H1 (cell line): Measurements from ENCODE around the gene NEU4. TPM values are rescaled to one million over a fixed set of nuclear protein-coding genes. Genes with fewer than 3 reads are reported as not detected.

Experiments used
- CTCF ChIA-PET: fragments of 300-600 bp; sonication (Branson Sonifier 250); formaldehyde crosslinking; loops from one replicate; lab custom pipeline; 2021; ENCODE audit not compliant: partially characterized antibody; lab: Charles Lee
- POLR2A ChIA-PET: fragments of 300-600 bp; sonication (Branson Sonifier 250); formaldehyde crosslinking; loops from one replicate; lab custom pipeline; 2021; ENCODE audit warnings: inconsistent platforms; ENCODE audit not compliant: partially characterized antibody; lab: Charles Lee
- DNase-seq, 2 experiments: peaks; one replicate each; pipeline versions ENCODE4 v3.0.0 to v3.0.0-alpha.2; 2010 to 2022; ENCODE audit warnings: low spot score in 2 of 2, low read depth in 1 of 2, mixed read lengths in 1 of 2
- FAIRE-seq: peaks from 2 replicates; lab custom pipeline; 2011; peaks lifted over from hg19 to GRCh38; lab: Jason Lieb, UNC
- H2AFZ ChIP-seq: 2 replicates; pipeline ENCODE4 v1.8.1; 2012; ENCODE audit warnings: low read length, inconsistent platforms
- H2AK5ac ChIP-seq: 2 replicates; pipeline ENCODE4 v1.6.1; 2013; ENCODE audit warnings: low read depth, low read length
- H2BK120ac ChIP-seq: replicated peaks from 2 replicates; pipeline ENCODE3; 2013; ENCODE audit warnings: low read depth, low read length, inconsistent platforms
- H2BK12ac ChIP-seq: 2 replicates; pipeline ENCODE4 v1.6.1; 2013; ENCODE audit warnings: low read depth, low read length
- H2BK15ac ChIP-seq: 2 replicates; pipeline ENCODE4 v1.6.1; 2013; ENCODE audit warnings: low read length
- H2BK20ac ChIP-seq: 2 replicates; pipeline ENCODE4 v1.6.1; 2013; ENCODE audit warnings: low read length
- H2BK5ac ChIP-seq: 2 replicates; pipeline ENCODE4 v1.6.1; 2013; ENCODE audit warnings: low read depth, low read length
- H3K14ac ChIP-seq: 2 replicates; pipeline ENCODE4 v1.6.1; 2013; ENCODE audit warnings: inconsistent platforms; ENCODE audit not compliant: insufficient read length
- H3K18ac ChIP-seq: 2 replicates; pipeline ENCODE4 v1.6.1; 2013; ENCODE audit warnings: low read length; ENCODE audit errors: extremely low read depth
- H3K23ac ChIP-seq: 2 replicates; pipeline ENCODE4 v1.6.1; 2013; ENCODE audit warnings: inconsistent platforms; ENCODE audit not compliant: insufficient read length
- H3K23me2 ChIP-seq: 2 replicates; pipeline ENCODE4 v1.6.1; 2013; ENCODE audit warnings: low read depth, low read length
- H3K27ac ChIP-seq: 2 replicates; pipeline ENCODE4 v1.6.1; 2011; ENCODE audit warnings: low read depth, low read length, inconsistent platforms
- H3K27me3 ChIP-seq, 4 experiments: replicated peaks in 1 of 4; 1 replicate in 1 of 4; 2 replicates in 3 of 4; pipeline versions ENCODE4 v1.6.1 to v1.8.1; 2011 to 2013; ENCODE audit warnings: low read length in 3 of 4, mild to moderate bottlenecking in 3 of 4, inconsistent platforms in 2 of 4, mixed read lengths in 2 of 4, moderate library complexity in 1 of 4; ENCODE audit not compliant: control insufficient read depth in 3 of 4, insufficient read depth in 3 of 4; ENCODE audit errors: extremely low read depth in 1 of 4
- H3K36me3 ChIP-seq, 4 experiments: 2 replicates each; pipeline versions ENCODE4 v1.6.1 to v1.8.1; 2011 to 2013; ENCODE audit warnings: mild to moderate bottlenecking in 4 of 4, low read length in 3 of 4, moderate library complexity in 2 of 4, control low read depth in 1 of 4, inconsistent platforms in 1 of 4; ENCODE audit not compliant: insufficient read depth in 4 of 4, control insufficient read depth in 2 of 4
- H3K4ac ChIP-seq: replicated peaks from 2 replicates; pipeline ENCODE3; 2013; ENCODE audit warnings: low read length, low read depth, mixed read lengths, inconsistent platforms; ENCODE audit not compliant: insufficient read length
- H3K4me1 ChIP-seq, 4 experiments: replicated peaks in 1 of 4; 1 replicate in 1 of 4; 2 replicates in 3 of 4; pipeline versions ENCODE4 v1.6.1 to v1.8.1; 2011 to 2013; ENCODE audit warnings: low read length in 3 of 4, inconsistent platforms in 2 of 4, mixed read lengths in 1 of 4; ENCODE audit not compliant: insufficient read depth in 4 of 4, control insufficient read depth in 3 of 4
- H3K4me2 ChIP-seq, 2 experiments: 2 replicates each; pipeline versions ENCODE4 v1.6.1 to v1.8.1; 2011 to 2013; ENCODE audit warnings: low read depth in 2 of 2, low read length in 2 of 2, control low read depth in 1 of 2, inconsistent platforms in 1 of 2, mild to moderate bottlenecking in 1 of 2; ENCODE audit not compliant: insufficient read depth in 1 of 2
- H3K4me3 ChIP-seq, 4 experiments: fragments of 200-600, 300-600 bp in 1 of 4; sonication (generic), shearing (Covaris generic), sonication (Bioruptor Twin) in 1 of 4; 2 replicates each; pipeline versions ENCODE4 v1.5.1 to v1.8.1; 2011 to 2016; ENCODE audit warnings: low read length in 4 of 4, low read depth in 3 of 4, control low read depth in 2 of 4, inconsistent platforms in 2 of 4, mild to moderate bottlenecking in 2 of 4, mixed read lengths in 1 of 4, moderate library complexity in 1 of 4; ENCODE audit not compliant: insufficient read depth in 2 of 4; ENCODE audit errors: extremely low read depth in 1 of 4
- H3K56ac ChIP-seq: replicated peaks from 2 replicates; pipeline ENCODE3; 2013; ENCODE audit warnings: low read depth, mild to moderate bottlenecking, mixed read lengths, low read length, inconsistent platforms; ENCODE audit not compliant: insufficient read length
- H3K79me1 ChIP-seq: 2 replicates; pipeline ENCODE4 v1.6.1; 2013; ENCODE audit warnings: low read depth, low read length, control low read depth
- H3K79me2 ChIP-seq, 2 experiments: 2 replicates each; pipeline versions ENCODE4 v1.6.1 to v1.8.1; 2012 to 2013; ENCODE audit warnings: low read length in 2 of 2, mild to moderate bottlenecking in 2 of 2, inconsistent platforms in 1 of 2; ENCODE audit not compliant: insufficient read depth in 2 of 2, control insufficient read depth in 1 of 2
- H3K9ac ChIP-seq, 4 experiments: replicated peaks in 1 of 4; 1 replicate in 1 of 4; 2 replicates in 3 of 4; pipeline versions ENCODE4 v1.6.1 to v1.8.1; 2011 to 2013; ENCODE audit warnings: low read depth in 3 of 4, low read length in 3 of 4, control low read depth in 2 of 4, mild to moderate bottlenecking in 2 of 4, moderate library complexity in 2 of 4, inconsistent platforms in 1 of 4; ENCODE audit errors: extremely low read depth in 1 of 4
- H3K9me3 ChIP-seq, 2 experiments: 2 replicates each; pipeline versions ENCODE4 v1.6.1 to v1.8.1; 2012 to 2013; ENCODE audit warnings: mild to moderate bottlenecking in 2 of 2, moderate library complexity in 2 of 2, control low read depth in 1 of 2, inconsistent platforms in 1 of 2, low read depth in 1 of 2, low read length in 1 of 2, mixed read lengths in 1 of 2; ENCODE audit not compliant: insufficient read depth in 2 of 2
- H4K20me1 ChIP-seq, 2 experiments: replicated peaks in 1 of 2; 2 replicates each; pipeline versions ENCODE3 to v1.8.1; 2011 to 2013; ENCODE audit warnings: inconsistent platforms in 2 of 2, low read length in 2 of 2, mild to moderate bottlenecking in 1 of 2; ENCODE audit not compliant: insufficient read depth in 2 of 2, control insufficient read depth in 1 of 2
- H4K5ac ChIP-seq: 2 replicates; pipeline ENCODE4 v1.6.1; 2013; ENCODE audit warnings: low read length, low read depth, mixed read lengths, inconsistent platforms; ENCODE audit not compliant: insufficient read length
- H4K8ac ChIP-seq: 2 replicates; pipeline ENCODE4 v1.8.0; 2013; ENCODE audit warnings: mild to moderate bottlenecking, moderate library complexity, low read length, inconsistent platforms; ENCODE audit not compliant: insufficient read depth; ENCODE audit errors: extremely low read depth
- H4K91ac ChIP-seq: replicated peaks from 2 replicates; pipeline ENCODE3; 2013; ENCODE audit warnings: low read length, mixed read lengths, inconsistent platforms; ENCODE audit not compliant: insufficient read length
- ATF2 ChIP-seq: IDR thresholded peaks from 2 replicates; pipeline ENCODE4 v1.6.1; 2012; ENCODE audit warnings: low read length, inconsistent platforms
- BACH1 ChIP-seq: IDR thresholded peaks from 2 replicates; pipeline ENCODE4 v1.6.1; 2012; ENCODE audit warnings: low read length, improper control_type of control experiment
- CHD2 ChIP-seq: IDR thresholded peaks from 2 replicates; pipeline ENCODE4 v1.6.1; 2012; ENCODE audit warnings: low read length, improper control_type of control experiment
- CTBP2 ChIP-seq: IDR thresholded peaks from 2 replicates; pipeline ENCODE4 v1.7.0; 2011; ENCODE audit warnings: borderline replicate concordance, mild to moderate bottlenecking, moderate library complexity, mixed read lengths, low read length; ENCODE audit not compliant: insufficient read depth, insufficient read length
- GABPA ChIP-seq: IDR thresholded peaks from 2 replicates; pipeline ENCODE4 v1.6.1; 2011; ENCODE audit warnings: mild to moderate bottlenecking, low read length, moderate library complexity, borderline replicate concordance; ENCODE audit not compliant: insufficient read depth
- KDM1A ChIP-seq: fragments of 200-600, 300-600 bp; sonication (generic); IDR thresholded peaks from 2 replicates; pipeline ENCODE4 v1.7.1; 2016; ENCODE audit warnings: mild to moderate bottlenecking, low read length, borderline replicate concordance
- KDM5A ChIP-seq: fragments of 200-600 bp; IDR thresholded peaks from 2 replicates; pipeline ENCODE4 v1.7.1; 2012; ENCODE audit warnings: mild to moderate bottlenecking, low read length, inconsistent platforms, mixed read lengths
- NANOG ChIP-seq: IDR thresholded peaks from 2 replicates; pipeline ENCODE4 v1.6.1; 2011; ENCODE audit warnings: low read length, low read depth, mild to moderate bottlenecking, inconsistent platforms; ENCODE audit not compliant: insufficient read depth, poor library complexity, severe bottlenecking
- PHF8 ChIP-seq: fragments of 200-600 bp; sonication (generic); conservative IDR thresholded peaks from 2 replicates; pipeline ENCODE4 v1.7.1; 2012; ENCODE audit warnings: low read depth, mild to moderate bottlenecking, inconsistent platforms, low read length, moderate library complexity
- TAF7 ChIP-seq: optimal IDR thresholded peaks from 2 replicates; pipeline ENCODE3; 2011; ENCODE audit warnings: low read depth, mild to moderate bottlenecking, inconsistent platforms, low read length, moderate library complexity, borderline replicate concordance
- TEAD4 ChIP-seq: IDR thresholded peaks from 2 replicates; pipeline ENCODE4 v1.6.1; 2012; ENCODE audit warnings: low read depth, low read length, inconsistent platforms, mixed read lengths
- YY1 ChIP-seq: IDR thresholded peaks from 2 replicates; pipeline ENCODE4 v1.6.1; 2011; ENCODE audit warnings: low read depth, mild to moderate bottlenecking, low read length
- WGBS, 2 experiments: shearing (Covaris generic) in 1 of 2; methylation state at CpG; one replicate each; pipeline versions ENCODE4 v1.1.6 to v1.1.7; 2013 to 2015; ENCODE audit warnings: low lambda C conversion rate in 2 of 2, mixed read lengths in 2 of 2, inconsistent platforms in 1 of 2, low coverage in 1 of 2, missing lambda C conversion rate in 1 of 2; ENCODE audit not compliant: insufficient replicate concordance in 2 of 2, insufficient coverage in 1 of 2, insufficient read length in 1 of 2; ENCODE audit errors: extremely low coverage in 1 of 2, missing lambda C conversion rate in 1 of 2; 5-methylcytosine and 5-hydroxymethylcytosine counted together
- polyA plus RNA-seq, 7 experiments: library from polyadenylated mRNA; depleted of rRNA in 3 of 7; stranded (reverse) in 5 of 7; unstranded in 2 of 7; fragments of >200 nt in 5 of 7; fragments of 200-250 nt in 2 of 7; gene quantifications; 1 replicate in 5 of 7; 2 replicates in 1 of 7; 4 replicates in 1 of 7; pipeline versions ENCODE4 v1.2.1 to v1.2.3, GENCODE V29; 2011 to 2013; ENCODE audit warnings: missing spikeins in 2 of 7, mixed read lengths in 2 of 7
- total RNA-seq: library from RNA; stranded (reverse); fragmentation: NEBNext Ultra II Directional; extraction: Animal tissue kit (Norgen Biotek cat#: 25700); gene quantifications from 2 replicates; pipeline ENCODE4 v1.2.1, GENCODE V29; 2021

The NEU4 gene
- total and polyA plus RNA-seq, 2 of the 8 experiments (the other 6 are each of a cell fraction or from before 2014, with no cell fraction given), result 0.32 to 0.50 TPM

GRCh38 chr2:241862093-241862492 is 53.1 kb downstream of the NEU4 start:
- Histone ChIP-seq H3K4me3 (no peak overlapping the region), H2AK5ac (no peak overlapping the region), H4K91ac (peak overlapping the region; percentile 65), H3K4me1 (peaks cover 0 to 25% (median 9%) of the 10 kb centered on the region in 4 experiments; a peak in 6 of 7 replicates), H3K18ac (no peak overlapping the region; the same call in 1 of the 2 replicates), H4K8ac (peak overlapping the region; percentile 41; the same call in 1 of the 2 replicates), H3K27me3 (peaks cover 0 to 16% (median 0%) of the 10 kb centered on the region in 4 experiments; a peak in 3 of 7 replicates), H2BK120ac (no peak overlapping the region), H3K79me2 (no peaks in the 10 kb centered on the region), H3K23me2 (peaks cover 29% of the 10 kb centered on the region), H3K56ac (no peak overlapping the region), H3K9me3 (no peaks in the 10 kb centered on the region), H4K20me1 (peaks cover 0 to 20% of the 10 kb centered on the region in 2 experiments), H3K23ac (no peak overlapping the region), H3K4me2 (peak overlapping the region in 1 of 2 experiments; percentile 24; a peak in 1 of 4 replicates), H3K79me1 (peaks cover 4% of the 10 kb centered on the region; the same call in 1 of the 2 replicates), H3K27ac (no peak overlapping the region), H3K4ac (no peak overlapping the region), H2BK20ac (peak overlapping the region; percentile 80), H4K5ac (no peak overlapping the region), H3K9ac (no peak overlapping the region), H3K14ac (peak overlapping the region; percentile 51), H3K36me3 (no peaks in the 10 kb centered on the region; a peak in 2 of 8 replicates), H2AFZ (no peak overlapping the region), H2BK15ac (peak overlapping the region; percentile 96), H2BK12ac (peak overlapping the region; percentile 63; the same call in 1 of the 2 replicates), H2BK5ac (peak overlapping the region; percentile 68; the same call in 1 of the 2 replicates)
- CTCF ChIA-PET, result interaction anchor here (0.6 kb wide), 1 partner anchor 129 kb away, joined by 3 read pairs; no protein-coding TSS in a partner anchor
- 84 to 100% methylated on average over 1 to 8 of the region's 8 CpGs for WGBS, 2 experiments
- FAIRE-seq, result no peak
- POLR2A ChIA-PET, result no interaction called here
- DNase-seq, result no peak
- TF ChIP-seq KDM5A, result no peak
- no peak for TF ChIP-seq CHD2
- TF ChIP-seq TEAD4, result no peak
- TF ChIP-seq KDM1A, result no peak
- TF ChIP-seq GABPA, result no peak
- no peak for TF ChIP-seq NANOG
- TF ChIP-seq BACH1, result no peak
- no peak for TF ChIP-seq TAF7
- no peak for TF ChIP-seq PHF8
- no peak for TF ChIP-seq CTBP2
- no peak for TF ChIP-seq YY1
- no peak for TF ChIP-seq ATF2
